ENCODE data around the gene PDE4D.

PDE4D gene

GRCh38 chr5:59648949-59649921, 244.3 kb downstream of the PDE4D start:
- no peak for DNase-seq

- DNase-seq: no peak
Measured at GRCh38 chr5:59648038-59648831, 245.3 kb downstream of the PDE4D start.

- DNase-seq: no peak
Measured at GRCh38 chr5:59645380-59645779, 248.1 kb downstream of the PDE4D start.

- DNase-seq: no peak
Measured at GRCh38 chr5:59640411-59640810, 253.1 kb downstream of the PDE4D start.

GRCh38 chr5:59637884-59638580, 255.5 kb downstream of the PDE4D start:
- no peak for DNase-seq

- no peak for DNase-seq
Measured at GRCh38 chr5:59629561-59629960, 264.0 kb downstream of the PDE4D start.

- DNase-seq: no peak
Measured at GRCh38 chr5:59628062-59628828, 265.3 kb downstream of the PDE4D start.

GRCh38 chr5:59624898-59625297, 268.6 kb downstream of the PDE4D start:
- DNase-seq: no peak

- no peak for DNase-seq
Measured at GRCh38 chr5:59622848-59623247, 270.7 kb downstream of the PDE4D start.

GRCh38 chr5:59621477-59621876, 272.0 kb downstream of the PDE4D start:
- no peak for DNase-seq

- no peak for DNase-seq
Measured at GRCh38 chr5:59620535-59621212, 272.9 kb downstream of the PDE4D start.

- no peak for DNase-seq
Measured at GRCh38 chr5:59618644-59619043, 274.9 kb downstream of the PDE4D start.

GRCh38 chr5:59617186-59617771, 276.2 kb downstream of the PDE4D start:
- DNase-seq: peak; percentile 43

- DNase-seq: no peak
Measured at GRCh38 chr5:59616413-59616812, 277.1 kb downstream of the PDE4D start.

- DNase-seq: no peak
Measured at GRCh38 chr5:59615272-59615671, 278.3 kb downstream of the PDE4D start.

GRCh38 chr5:59609501-59610265, 283.8 kb downstream of the PDE4D start:
- no peak for DNase-seq

- no peak for DNase-seq
Measured at GRCh38 chr5:59608745-59609144, 284.8 kb downstream of the PDE4D start.

- no peak for DNase-seq
Measured at GRCh38 chr5:59607138-59607765, 286.3 kb downstream of the PDE4D start.

- no peak for DNase-seq
Measured at GRCh38 chr5:59605915-59606314, 287.6 kb downstream of the PDE4D start.

GRCh38 chr5:59604111-59604510, 289.4 kb downstream of the PDE4D start:
- no peak for DNase-seq
